K562 (cell line): ENCODE measurements around the gene B4GALNT2. TPM values are rescaled to one million over a fixed set of nuclear protein-coding genes. Genes with fewer than 3 reads are reported as not detected.

Experiments
- ARHGAP35 ChIP-seq: fragments of 450-650 bp; IDR thresholded peaks from 2 replicates; pipeline ENCODE4 v1.6.1; 2018; ENCODE audit not compliant: partially characterized antibody
- BCOR ChIP-seq: fragments of 450-650 bp; IDR thresholded peaks from 2 replicates; pipeline ENCODE4 v1.6.1; 2016
- CTCF ChIP-seq, 3 experiments: IDR thresholded peaks in 2 of 3; conservative IDR thresholded peaks in 1 of 3; 2 replicates each; pipeline ENCODE4 v1.5.1; 2011 to 2012; ENCODE audit warnings: low read length in 3 of 3, mild to moderate bottlenecking in 3 of 3, control low read depth in 2 of 3, improper control_type of control experiment in 1 of 3, inconsistent platforms in 1 of 3, low read depth in 1 of 3, mixed read lengths in 1 of 3, moderate library complexity in 1 of 3; ENCODE audit not compliant: insufficient read depth in 2 of 3
- E2F4 ChIP-seq: sonication (generic); formaldehyde crosslinking; IDR thresholded peaks from 2 replicates; pipeline ENCODE4 v1.8.0; 2022; ENCODE audit warnings: mild to moderate bottlenecking, low read depth, missing genetic modification reagents
- ELF1 ChIP-seq: fragments of 200-800 bp; sonication (Bioruptor generic); IDR thresholded peaks from 2 replicates; pipeline ENCODE4 v1.6.1; 2016; ENCODE audit warnings: missing genetic modification characterization, missing compliant biosample characterization
- ELF2 ChIP-seq: fragments of 250-450 bp; sonication (Bioruptor Pico); IDR thresholded peaks from 2 replicates; pipeline ENCODE4 v1.5.0; 2021; ENCODE audit warnings: mild to moderate bottlenecking
- ETS1 ChIP-seq: conservative IDR thresholded peaks from 2 replicates; pipeline ENCODE4 v1.6.1; 2011; ENCODE audit warnings: low read depth, mild to moderate bottlenecking, low read length; ENCODE audit not compliant: control insufficient read depth
- FIP1L1 ChIP-seq: fragments of 200-400 bp; formaldehyde crosslinking; IDR thresholded peaks from 2 replicates; pipeline ENCODE4 v1.6.1; 2018; ENCODE audit warnings: mild to moderate bottlenecking, low read depth, low read length; ENCODE audit not compliant: poor library complexity, severe bottlenecking
- FOXJ3 ChIP-seq: sonication (generic); formaldehyde crosslinking; IDR thresholded peaks from 2 replicates; pipeline ENCODE4 v1.4.0; 2020; ENCODE audit warnings: mild to moderate bottlenecking, missing genetic modification reagents
- GABPB2 ChIP-seq: fragments of 250-450 bp; sonication (Bioruptor Pico); conservative IDR thresholded peaks from 2 replicates; pipeline ENCODE4 v1.5.1; 2021; ENCODE audit warnings: mild to moderate bottlenecking
- IRF2 ChIP-seq: sonication (generic); formaldehyde crosslinking; IDR thresholded peaks from 2 replicates; pipeline ENCODE4 v1.8.1; 2022; ENCODE audit warnings: mild to moderate bottlenecking, missing genetic modification reagents
- KLF10 ChIP-seq: fragments of 250-450 bp; sonication (Bioruptor Pico); IDR thresholded peaks from 2 replicates; pipeline ENCODE4 v1.6.1; 2021; ENCODE audit warnings: matching md5 sums
- MAFK ChIP-seq: IDR thresholded peaks from 2 replicates; pipeline ENCODE4 v1.6.1; 2011; ENCODE audit warnings: low read length, improper control_type of control experiment
- NFIC ChIP-seq: fragments of 450-650 bp; IDR thresholded peaks from 2 replicates; pipeline ENCODE4 v1.6.1; 2017; ENCODE audit warnings: mild to moderate bottlenecking, inconsistent platforms
- PBX2 ChIP-seq, 2 experiments: IDR thresholded peaks in 1 of 2; conservative IDR thresholded peaks in 1 of 2; 2 replicates each; pipeline ENCODE4 v1.6.1; 2016; ENCODE audit warnings: low read depth in 2 of 2, mild to moderate bottlenecking in 1 of 2, missing compliant biosample characterization in 1 of 2, missing genetic modification characterization in 1 of 2, moderate library complexity in 1 of 2
- POLR2AphosphoS5 ChIP-seq: IDR thresholded peaks from 2 replicates; pipeline ENCODE4 v1.6.1; 2011; ENCODE audit warnings: mild to moderate bottlenecking, low read depth, low read length, moderate library complexity; ENCODE audit not compliant: control insufficient read depth, insufficient read depth
- PRMT5 ChIP-seq: sonication (generic); formaldehyde crosslinking; IDR thresholded peaks from 2 replicates; pipeline ENCODE4 v1.5.0; 2020; ENCODE audit warnings: missing genetic modification reagents
- RAD51 ChIP-seq: fragments of 450-650 bp; IDR thresholded peaks from 2 replicates; pipeline ENCODE4 v1.7.1; 2016; ENCODE audit warnings: low read depth, mild to moderate bottlenecking, borderline replicate concordance
- SIRT6 ChIP-seq: IDR thresholded peaks from one replicate; pipeline ENCODE4 v1.6.1; 2012; ENCODE audit warnings: low read depth, mild to moderate bottlenecking, control low read depth, inconsistent platforms, low read length, moderate library complexity
- SIX5 ChIP-seq, 2 experiments: IDR thresholded peaks; 2 replicates each; pipeline ENCODE4 v1.6.1; 2011; ENCODE audit warnings: low read length in 2 of 2, borderline replicate concordance in 1 of 2, low read depth in 1 of 2, mild to moderate bottlenecking in 1 of 2, moderate library complexity in 1 of 2; ENCODE audit not compliant: insufficient read depth in 1 of 2
- ZNF175 ChIP-seq: fragments of 200-800 bp; sonication (Bioruptor generic); IDR thresholded peaks from 2 replicates; pipeline ENCODE4 v1.6.1; 2016; ENCODE audit warnings: low read depth, mild to moderate bottlenecking, missing genetic modification characterization, missing compliant biosample characterization
- ZNF197 ChIP-seq: fragments of 200-800 bp; sonication (Bioruptor generic); IDR thresholded peaks from 2 replicates; pipeline ENCODE4 v1.6.1; 2016; ENCODE audit warnings: low read depth, missing genetic modification characterization, missing compliant biosample characterization
- ZNF695 ChIP-seq: fragments of 450-650 bp; formaldehyde crosslinking; IDR thresholded peaks from 2 replicates; pipeline ENCODE4 v1.4.0; 2020; ENCODE audit warnings: mild to moderate bottlenecking, moderate library complexity
- polyA plus RNA-seq, 8 experiments: library from polyadenylated mRNA; depleted of rRNA in 4 of 8; stranded (reverse) in 5 of 8; unstranded in 3 of 8; fragments of >200 nt; fragmentation: Nextera tagmentation in 2 of 8; fragmentation: Illumina TruSeq in 1 of 8; extraction: Ambion mirVana in 2 of 8; extraction: Trizol in 1 of 8; gene quantifications; 2 replicates each; pipeline versions ENCODE4 v1.2.1 to v1.2.3, GENCODE V29; 2011 to 2014; ENCODE audit warnings: inconsistent platforms in 1 of 8, missing spikeins in 1 of 8
- total RNA-seq, 7 experiments: library from RNA; depleted of rRNA in 6 of 7; stranded (reverse); fragments of >200 nt in 6 of 7; fragmentation: Illumina TruSeq in 2 of 7; extraction: Trizol in 2 of 7; gene quantifications; 2 replicates each; pipeline versions ENCODE4 v1.2.1 to v1.2.3, GENCODE V29; 2011 to 2021; ENCODE audit warnings: low replicate concordance in 1 of 7

B4GALNT2 gene
- total and polyA plus RNA-seq, 9 of the 15 experiments (the other 6 are each of a cell fraction or from before 2014, with no cell fraction given) = not detected

GRCh38 chr17:49101054-49101534, 31.5 kb upstream of the B4GALNT2 start (continued):
- TF ChIP-seq ETS1 (no peak), IRF2 (CRISPR knock-in tag) (no peak), ELF1 (tag) (no peak), FIP1L1 (no peak), PBX2 (CRISPR knock-in tag; IDR thresholded peaks at IDR 0.05; ENCODE audit: low read depth) (no peak), PBX2 (tag; conservative IDR thresholded peaks at IDR 0.05; ENCODE audit: low read depth) (peak; percentile 29; the same call in 1 of the 2 replicates), BCOR (no peak), KLF10 (CRISPR knock-in tag) (no peak), NFIC (no peak), PRMT5 (no peak), POLR2AphosphoS5 (no peak), ARHGAP35 (no peak), SIRT6 (no peak), GABPB2 (CRISPR knock-in tag) (no peak), ZNF695 (CRISPR knock-in tag) (no peak), FOXJ3 (CRISPR knock-in tag) (no peak), SIX5 (IDR thresholded peaks at IDR 0.05; ENCODE audit: borderline replicate concordance in 1 of 2, insufficient read depth in 1 of 2, low read depth in 1 of 2, low read length in 2 of 2) (no peak), CTCF (IDR thresholded peaks at IDR 0.05 in 2 of 3, conservative IDR thresholded peaks at IDR 0.05 in 1 of 3; ENCODE audit: insufficient read depth in 2 of 3, low read depth in 1 of 3, low read length in 3 of 3) (no peak), RAD51 (no peak), ELF2 (CRISPR knock-in tag) (no peak), E2F4 (CRISPR knock-in tag) (no peak), ZNF197 (CRISPR knock-in tag) (no peak), ZNF175 (CRISPR knock-in tag) (no peak), MAFK (peak; percentile 54)
